Measurements from ENCODE around the gene AGBL5. TPM values are rescaled to one million over a fixed set of nuclear protein-coding genes. Genes with fewer than 3 reads are reported as not detected.

AGBL5 gene
- polyA plus RNA-seq (2014; cell fraction: cytosol; rRNA removed), result 34.5 and 36.8 TPM in 2 replicates
- 24.5 and 33.6 TPM in 2 replicates for polyA plus RNA-seq (2014; cell fraction: nucleus; rRNA removed)

GRCh38 chr2:27050996-27051901 is at the start of gene AGBL5:
Gene AGBL5 (plus strand): TSS chr2:27051668. CDS start chr2:27052959, 1,291 bp downstream.
- DNase-seq (ENCODE audit: low spot score), result peak; percentile 93

GRCh38 chr2:27001950-27002349 is 49.5 kb upstream of the AGBL5 start:
- DNase-seq (ENCODE audit: low spot score), result no peak

DNA sequence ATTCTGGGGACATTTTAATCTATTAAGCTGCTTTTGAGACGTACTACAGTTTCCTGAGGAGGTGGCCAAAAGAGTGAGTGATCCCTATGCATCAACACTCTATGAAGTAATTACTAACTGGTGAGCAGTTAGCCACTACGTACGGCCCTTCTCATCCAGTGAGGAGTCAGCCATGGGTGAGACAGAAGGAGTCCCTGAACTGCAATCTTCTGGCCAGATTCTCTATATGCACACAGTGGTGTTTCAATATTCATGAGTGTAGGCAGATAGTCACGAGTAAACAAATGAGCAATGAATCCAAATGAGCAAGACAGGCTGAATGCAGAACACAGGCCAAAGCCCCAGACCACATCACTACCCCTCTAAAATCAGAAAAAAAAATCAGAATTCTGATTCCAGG is 48.5 kb upstream of the AGBL5 start:
- DNase-seq (ENCODE audit: low spot score), result no peak

DNA sequence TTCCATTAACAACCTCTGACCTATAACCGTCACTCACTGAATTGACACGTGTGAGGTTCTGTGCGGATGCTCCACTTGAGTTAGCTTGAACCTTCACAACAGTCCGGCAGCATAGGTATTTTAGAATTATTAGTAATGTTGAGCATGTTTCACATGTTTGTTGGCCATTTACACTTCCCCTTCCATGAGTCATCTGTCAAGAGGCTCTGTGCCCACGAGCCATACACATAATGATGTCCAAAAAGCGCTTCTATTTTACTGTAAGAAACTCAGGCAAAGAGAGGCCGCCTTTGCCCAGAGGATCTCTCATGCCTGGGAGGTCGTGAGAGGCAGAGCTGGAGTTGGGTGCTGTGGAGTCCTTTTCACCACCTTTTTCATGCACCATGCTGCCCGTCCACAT is 47.6 kb upstream of the AGBL5 start:
- no peak for DNase-seq (ENCODE audit: low spot score)

DNA sequence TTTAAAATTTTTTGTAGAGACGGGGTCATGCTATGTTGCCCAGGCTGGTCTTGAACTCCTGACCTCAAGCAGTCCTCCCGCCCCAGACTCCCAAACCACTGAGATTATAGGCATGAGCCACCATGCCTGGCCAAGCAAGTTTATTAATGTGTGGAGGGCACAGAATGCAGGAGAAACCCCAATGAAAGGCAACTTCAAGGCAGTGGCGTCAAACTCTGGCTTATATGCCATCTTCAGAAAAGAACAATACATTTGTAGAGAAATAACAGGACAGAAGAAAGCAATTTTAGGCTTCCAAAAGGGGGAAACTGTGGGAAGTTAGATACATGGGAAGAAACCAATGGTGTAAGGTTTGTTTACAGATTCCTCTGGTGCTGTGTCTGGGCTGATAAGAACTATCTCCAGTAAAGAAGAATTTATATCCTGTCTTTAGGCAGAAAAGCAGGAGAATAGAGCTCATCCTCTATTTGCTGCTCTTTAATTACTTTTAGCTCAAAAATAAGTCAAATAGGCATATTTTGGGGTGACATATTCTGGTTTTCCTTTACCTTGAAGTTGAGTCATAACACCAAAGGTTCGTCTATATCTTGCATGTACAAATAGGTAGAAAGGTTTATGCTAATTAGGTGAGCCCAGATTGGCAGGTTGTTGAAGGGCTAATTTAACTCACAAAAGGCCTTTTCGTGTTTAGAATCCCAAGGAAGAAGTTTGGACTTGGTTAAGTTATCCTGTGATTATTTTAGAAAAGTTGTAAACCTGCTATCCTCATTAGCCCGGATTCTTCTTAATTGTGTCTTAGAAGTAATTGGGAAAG is 44.7 kb upstream of the AGBL5 start:
- no peak for DNase-seq (ENCODE audit: low spot score)

DNA sequence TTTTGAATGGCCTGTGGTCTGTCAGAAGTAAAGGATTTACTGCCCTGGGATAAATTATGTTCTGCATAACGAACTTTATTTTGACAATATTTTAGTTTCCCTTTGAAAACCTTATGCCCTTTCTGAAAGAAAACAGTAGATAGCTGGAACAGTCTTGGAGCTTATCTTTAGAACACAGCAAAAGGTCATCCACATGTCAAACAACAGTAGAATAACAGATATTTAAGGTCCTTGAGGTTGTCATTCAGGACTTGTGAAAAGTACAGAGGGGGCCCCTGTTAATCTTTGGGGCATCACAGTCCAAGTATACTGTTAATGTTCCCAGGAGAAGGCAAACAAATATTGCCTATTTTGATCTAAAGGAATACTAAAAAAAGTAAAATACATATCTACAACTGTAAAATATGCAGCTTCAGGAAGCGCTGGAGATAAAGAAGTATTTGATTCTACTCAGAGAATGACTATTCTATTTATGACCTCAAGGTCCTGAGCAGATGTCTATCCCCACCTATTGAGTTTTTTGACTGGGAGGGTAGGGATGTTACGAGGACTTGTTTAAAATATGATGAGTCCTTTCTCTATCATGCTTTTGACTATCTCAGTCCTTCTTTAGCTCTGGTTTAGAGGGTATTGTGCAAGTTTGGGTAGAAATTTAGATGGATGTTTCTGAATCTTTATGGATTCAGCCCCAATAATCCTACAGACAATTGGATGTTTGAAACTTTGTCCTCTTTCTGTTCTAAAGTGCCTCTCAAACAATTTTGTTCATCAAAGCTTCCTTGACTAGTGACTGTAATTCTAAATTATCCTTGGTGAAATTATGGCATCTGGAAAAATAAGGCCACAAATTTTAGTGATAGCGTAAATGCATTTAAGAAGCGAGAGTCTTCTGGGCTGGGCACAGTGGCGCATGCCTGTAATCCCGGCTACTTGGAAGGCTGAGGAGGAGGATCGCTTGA is 43.8 kb upstream of the AGBL5 start:
- no peak for DNase-seq (ENCODE audit: low spot score)

DNA sequence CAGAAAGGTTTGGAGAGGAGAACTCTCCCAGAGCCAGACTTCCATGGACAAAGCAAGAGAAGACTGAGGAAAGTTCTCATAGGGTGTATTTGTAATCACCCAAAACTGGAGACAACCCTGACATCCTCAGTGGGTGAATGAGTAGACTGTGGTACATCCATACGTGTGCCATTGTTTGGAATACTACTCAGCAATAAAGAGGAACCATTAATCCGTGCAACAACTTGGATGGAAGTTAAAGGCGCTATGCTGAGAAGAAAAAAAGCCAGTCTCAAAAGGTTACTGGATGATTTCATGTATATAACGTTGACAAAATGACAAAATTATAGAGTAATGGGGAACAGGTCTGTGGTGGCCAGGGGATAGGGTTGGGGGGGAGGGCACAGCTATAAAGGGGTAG is 42.8 kb upstream of the AGBL5 start:
- DNase-seq (ENCODE audit: low spot score), result no peak

- no peak for DNase-seq (ENCODE audit: low spot score)
Measured at GRCh38 chr2:27009083-27009482, 42.4 kb upstream of the AGBL5 start.

DNA sequence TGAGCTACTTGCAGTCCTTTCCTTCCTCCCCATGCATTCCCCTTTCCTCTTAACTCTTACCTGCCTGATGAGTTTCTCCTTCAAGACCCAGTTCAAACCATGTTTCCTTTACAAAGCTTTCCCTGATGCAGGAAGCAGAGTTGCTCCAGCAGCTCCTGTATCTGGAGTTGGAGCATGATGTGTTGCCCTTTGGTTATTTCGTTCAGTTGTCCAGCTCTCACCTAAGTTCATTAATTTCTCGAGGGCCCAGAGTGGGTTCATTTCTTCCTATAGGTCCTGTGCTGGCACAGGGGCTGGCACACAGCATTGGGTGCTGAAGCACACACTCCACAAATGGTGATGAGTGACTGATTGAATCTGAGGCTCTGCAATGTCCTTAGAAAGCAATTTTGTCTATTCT is 41.8 kb upstream of the AGBL5 start:
- DNase-seq (ENCODE audit: low spot score), result no peak

- DNase-seq (ENCODE audit: low spot score), result no peak
Measured at GRCh38 chr2:27010139-27010538, 41.3 kb upstream of the AGBL5 start.

DNA sequence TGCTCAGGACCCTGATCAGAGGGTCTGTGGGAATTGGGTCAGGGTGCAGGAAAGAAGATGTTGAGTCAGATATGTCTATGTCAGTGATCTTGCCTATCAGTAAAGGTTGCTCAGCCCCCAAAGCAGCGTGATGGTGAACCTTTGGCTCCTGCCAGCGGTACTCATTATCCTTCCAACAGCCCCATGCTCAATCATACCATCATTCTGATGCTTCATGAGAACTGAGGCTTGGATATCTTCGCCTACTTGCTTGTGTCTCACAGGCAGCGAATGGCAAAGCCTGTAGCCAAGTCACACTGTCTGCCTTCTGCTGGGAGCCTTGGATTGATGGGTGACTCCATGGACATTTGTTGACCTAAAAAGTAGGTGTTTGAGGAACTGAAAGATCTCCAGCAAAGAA is 37.7 kb upstream of the AGBL5 start:
- no peak for DNase-seq (ENCODE audit: low spot score)

- no peak for DNase-seq (ENCODE audit: low spot score)
Measured at GRCh38 chr2:27014771-27015433, 36.6 kb upstream of the AGBL5 start.

DNA sequence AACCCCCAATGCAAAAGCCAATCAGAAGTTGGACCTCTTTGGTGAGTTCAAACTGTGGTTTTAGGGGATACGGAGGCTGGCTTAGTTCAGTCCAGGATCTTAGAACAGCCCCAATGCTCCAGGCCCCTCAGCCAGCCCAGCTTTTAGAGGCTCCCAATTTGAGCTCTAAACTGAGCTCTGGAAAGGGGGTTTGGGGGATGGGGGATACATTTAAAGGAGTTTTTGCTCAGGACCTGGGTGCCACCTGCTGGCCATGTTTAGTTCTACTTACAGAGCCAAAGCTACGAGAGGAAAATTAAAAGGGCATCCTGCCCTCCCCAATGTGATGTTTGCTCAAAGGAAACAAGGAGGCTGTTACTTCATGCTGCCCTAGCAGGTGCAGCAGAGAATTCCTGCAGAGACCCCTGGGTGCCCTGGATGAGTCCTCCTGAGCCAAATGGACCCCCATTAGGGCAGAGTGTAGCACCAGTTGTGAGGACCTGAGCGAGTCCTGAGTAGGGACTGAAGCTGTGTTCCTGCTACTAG is 34.6 kb upstream of the AGBL5 start:
- peak; percentile 57 for DNase-seq (ENCODE audit: low spot score)

DNA sequence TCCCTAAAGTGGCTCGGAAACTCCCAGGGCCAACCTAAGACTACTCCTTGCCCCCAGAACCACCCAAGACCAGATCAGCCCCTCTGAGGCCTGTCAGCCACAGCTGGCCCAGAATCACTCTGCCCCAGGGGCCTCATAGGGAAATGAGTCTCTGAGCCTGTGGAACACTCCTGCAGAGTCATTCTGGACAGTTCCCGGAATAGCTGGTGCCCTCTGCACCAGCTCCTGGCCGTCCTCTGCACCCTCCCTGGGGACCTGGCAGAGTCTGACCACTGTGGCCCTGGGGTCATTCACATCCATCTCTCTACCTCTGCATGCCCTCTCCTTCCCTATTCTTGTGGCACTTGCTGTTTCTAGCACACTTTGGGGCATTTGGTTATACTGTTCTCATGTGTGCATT is 33.3 kb upstream of the AGBL5 start:
- no peak for DNase-seq (ENCODE audit: low spot score)

GRCh38 chr2:27019459-27019858 is 32.0 kb upstream of the AGBL5 start:
- no peak for DNase-seq (ENCODE audit: low spot score)

DNA sequence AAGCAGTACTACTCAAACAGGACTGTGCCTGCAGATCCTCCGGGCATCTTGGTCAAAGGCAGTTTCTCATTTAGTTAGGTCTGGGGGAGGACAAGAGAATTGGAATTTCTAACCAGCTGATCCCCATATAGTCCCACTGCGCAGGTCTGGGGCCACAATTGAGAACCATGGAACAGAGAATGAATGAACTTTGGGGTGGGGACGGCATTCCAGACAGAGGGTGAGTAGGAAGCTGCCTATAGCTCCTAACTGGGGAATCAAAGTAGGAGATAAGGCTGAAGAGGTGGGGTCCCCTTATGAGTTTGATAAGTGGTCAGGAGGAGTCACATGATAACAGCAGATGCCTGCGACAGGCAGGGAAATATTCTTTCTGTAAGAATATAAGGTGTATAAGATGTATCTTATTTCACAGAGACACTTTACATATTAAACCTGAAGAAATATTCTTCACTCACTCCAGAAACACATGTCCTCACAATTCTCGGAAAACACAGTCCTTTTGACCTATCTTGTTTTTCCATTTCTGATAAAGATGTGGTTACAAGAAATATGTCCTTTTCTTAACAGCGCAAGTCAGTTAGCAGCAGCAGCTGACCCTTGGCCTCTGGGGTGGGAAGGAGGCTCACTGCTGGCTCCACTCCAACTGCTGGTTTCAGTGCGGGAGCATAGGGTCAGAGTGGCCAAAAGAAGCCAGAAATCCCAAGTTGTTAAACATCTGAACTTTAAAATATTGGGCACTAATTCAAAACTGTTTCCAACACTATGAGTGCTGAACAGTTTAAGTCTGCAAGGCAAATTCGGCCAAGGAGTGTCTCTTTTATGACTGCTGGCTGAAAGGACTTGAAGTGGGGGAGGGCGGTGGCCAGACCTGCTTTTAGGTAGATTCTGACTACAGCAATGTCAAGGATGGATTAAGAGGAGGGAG is 31.3 kb upstream of the AGBL5 start:
- DNase-seq (ENCODE audit: low spot score), result no peak

DNA sequence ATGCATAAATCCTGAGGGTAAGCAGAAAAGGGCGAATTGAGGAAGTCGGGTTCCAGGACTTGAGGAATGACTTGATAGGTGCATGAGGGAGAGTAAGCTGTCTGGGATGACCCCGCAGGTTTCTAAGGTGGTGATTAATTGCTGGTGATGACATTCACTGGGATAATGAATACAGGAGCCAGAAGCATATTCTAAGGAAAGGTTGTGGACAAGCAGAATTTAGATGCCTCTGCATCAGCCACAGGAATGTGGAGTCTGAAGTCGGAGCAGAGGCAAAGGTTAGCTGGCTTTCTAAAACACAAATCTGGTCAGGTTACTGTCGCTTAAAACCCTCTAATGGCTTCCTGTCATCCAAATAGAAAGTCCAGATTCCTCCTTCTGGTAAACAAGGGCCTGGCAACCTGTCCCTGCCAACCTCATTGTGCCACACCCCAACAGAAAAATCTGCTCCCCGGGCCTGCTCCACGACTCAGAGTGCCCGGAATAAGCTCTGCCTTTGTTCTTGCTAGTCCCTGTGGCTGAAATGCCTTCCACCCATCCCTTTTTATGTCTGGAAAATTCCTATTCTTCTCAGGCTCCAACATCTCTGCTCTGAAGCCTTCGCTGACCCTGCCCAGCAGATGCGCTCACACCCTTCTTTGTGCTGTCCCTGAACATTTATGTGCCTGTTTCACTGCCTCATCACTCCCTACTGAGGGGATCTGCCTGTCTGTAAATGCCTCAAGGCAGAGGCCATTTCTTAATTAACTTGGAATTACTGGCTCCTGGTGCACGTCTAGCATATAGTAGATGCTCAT is 30.0 kb upstream of the AGBL5 start:
- no peak for DNase-seq (ENCODE audit: low spot score)

DNA sequence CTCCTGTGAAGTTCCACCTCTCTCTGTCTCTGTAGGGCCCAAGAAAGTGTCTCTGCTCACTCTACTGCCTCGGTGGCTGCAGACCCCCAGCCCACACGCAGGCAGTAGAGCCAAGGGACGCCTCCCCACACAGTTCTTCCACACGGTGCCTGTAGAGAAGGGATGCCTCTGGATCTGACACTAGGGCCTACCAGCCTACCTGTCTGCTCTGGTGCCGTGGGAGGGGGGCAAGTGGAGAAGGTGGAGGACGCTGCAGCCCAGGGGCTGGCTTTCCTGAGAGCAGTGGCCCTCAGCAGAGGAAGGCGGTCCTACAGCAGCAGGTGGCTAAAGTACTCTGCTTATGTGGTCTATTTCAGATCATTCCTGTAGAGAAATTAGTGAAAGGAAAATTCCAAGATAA is 27.7 kb upstream of the AGBL5 start:
- DNase-seq (ENCODE audit: low spot score), result no peak

GRCh38 chr2:27024188-27024587 is 27.3 kb upstream of the AGBL5 start:
- no peak for DNase-seq (ENCODE audit: low spot score)
